ENCODE results near the gene MAP3K9.

Gene MAP3K9

GRCh38 chr14:70773182-70773862 lies 36.0 kb downstream of the MAP3K9 start:
- no peak for FAIRE-seq

GRCh38 chr14:70771781-70772212 lies 37.5 kb downstream of the MAP3K9 start:
- TF ChIP-seq CTCF (IDR thresholded peaks at IDR 0.05; ENCODE audit: insufficient read depth, missing control alignments): no peak

More at GRCh38 chr14:70773182-70773862, 36.0 kb downstream of the MAP3K9 start:
- no peak for TF ChIP-seq CTCF (IDR thresholded peaks at IDR 0.05; ENCODE audit: insufficient read depth, missing control alignments)
- DNase-seq (ENCODE audit: insufficient read length, low spot score): no peak

GRCh38 chr14:70770490-70770889 lies 38.8 kb downstream of the MAP3K9 start:
- TF ChIP-seq CTCF (IDR thresholded peaks at IDR 0.05; ENCODE audit: insufficient read depth, missing control alignments): no peak
- no peak for FAIRE-seq
- no peak for DNase-seq (ENCODE audit: insufficient read length, low spot score)

More at GRCh38 chr14:70771781-70772212, 37.5 kb downstream of the MAP3K9 start:
- FAIRE-seq: no peak
- DNase-seq (ENCODE audit: insufficient read length, low spot score): no peak

GRCh38 chr14:70759398-70759797 lies 49.9 kb downstream of the MAP3K9 start:
- no peak for TF ChIP-seq CTCF (IDR thresholded peaks at IDR 0.05; ENCODE audit: insufficient read depth, missing control alignments)
- DNase-seq (ENCODE audit: insufficient read length, low spot score) (no peak), FAIRE-seq (no peak)

GRCh38 chr14:70755655-70756054 lies 53.7 kb downstream of the MAP3K9 start:
- no peak for DNase-seq (ENCODE audit: insufficient read length, low spot score)
- no peak for FAIRE-seq
- no peak for TF ChIP-seq CTCF (IDR thresholded peaks at IDR 0.05; ENCODE audit: insufficient read depth, missing control alignments)

GRCh38 chr14:70754991-70755390 lies 54.3 kb downstream of the MAP3K9 start:
- no peak for TF ChIP-seq CTCF (IDR thresholded peaks at IDR 0.05; ENCODE audit: insufficient read depth, missing control alignments)
- DNase-seq (ENCODE audit: insufficient read length, low spot score) (no peak), FAIRE-seq (no peak)

GRCh38 chr14:70753518-70753953 lies 55.8 kb downstream of the MAP3K9 start:
- TF ChIP-seq CTCF (IDR thresholded peaks at IDR 0.05; ENCODE audit: insufficient read depth, missing control alignments): no peak
- DNase-seq (ENCODE audit: insufficient read length, low spot score) (no peak), FAIRE-seq (no peak)

Data from D721Med (cell line).